Mononuclear cell (primary cell): ENCODE measurements around the gene PRR33. TPM values are rescaled to one million over a fixed set of nuclear protein-coding genes. Genes with fewer than 3 reads are reported as not detected.
"Not testable (repeated sequence)": the region's sequence is repeated elsewhere in the genome, so short reads cannot be mapped to it uniquely, and the experiment has no call there.

Source experiments
- H3K27me3 ChIP-seq: 2 replicates; pipeline ENCODE4 v1.6.0; 2011; ENCODE audit warnings: low read length, control low read depth; ENCODE audit not compliant: insufficient read depth
- H3K4me1 ChIP-seq: 2 replicates; pipeline ENCODE4 v1.5.1; 2011; ENCODE audit warnings: mild to moderate bottlenecking, low read length, control low read depth; ENCODE audit not compliant: insufficient read depth
- H3K4me3 ChIP-seq: 2 replicates; pipeline ENCODE4 v1.5.1; 2011; ENCODE audit warnings: mild to moderate bottlenecking, low read length, moderate library complexity
- H3K9me3 ChIP-seq: 2 replicates; pipeline ENCODE4 v1.5.1; 2011; ENCODE audit warnings: low read depth, mild to moderate bottlenecking, control low read depth, low read length
- total RNA-seq: library from RNA; depleted of rRNA; stranded (reverse); fragments of >200 nt; gene quantifications from one replicate; pipeline ENCODE4 v1.2.3, GENCODE V29; 2012

Gene PRR33
- total RNA-seq, 1 donor: not detected

GRCh38 chr11:1879941-1880720 lies 11.6 kb downstream of the PRR33 start:
- H3K27me3 ChIP-seq: no peaks in the 10 kb centered on the region
- H3K4me3 ChIP-seq: no peak overlapping the region
- no peaks in the 10 kb centered on the region for H3K9me3 ChIP-seq
- H3K4me1 ChIP-seq: peaks cover 53% of the 10 kb centered on the region

DNA sequence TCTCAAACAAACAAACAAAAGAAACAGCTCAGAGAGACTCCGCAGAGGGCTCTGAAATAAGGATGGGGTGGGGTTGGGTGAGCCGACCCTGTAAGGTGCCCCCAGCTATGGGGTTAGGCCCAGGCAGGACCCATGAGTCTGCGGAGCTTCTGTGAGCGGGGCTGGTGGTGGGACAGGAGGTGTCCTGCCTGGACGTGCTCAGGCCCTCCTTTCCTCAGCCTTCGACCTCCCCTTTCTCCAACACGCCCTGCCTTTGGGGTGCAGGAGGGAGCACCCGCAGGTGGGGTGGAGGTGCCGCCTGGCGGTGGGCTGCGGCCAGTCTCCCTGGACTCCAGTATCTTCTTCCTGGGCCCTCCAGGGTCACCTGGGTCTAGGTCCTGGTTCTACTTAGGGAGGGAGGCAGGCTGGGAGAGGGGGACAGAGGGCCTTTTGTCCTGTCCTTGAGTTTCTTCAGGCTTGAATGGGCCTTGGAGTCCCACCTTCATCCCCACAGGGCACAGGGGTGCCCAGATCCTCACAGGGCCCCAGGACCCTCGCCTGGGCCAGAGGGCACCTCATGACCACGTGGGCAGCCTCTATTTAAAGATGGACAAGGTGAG lies 12.3 kb downstream of the PRR33 start:
- Histone ChIP-seq H3K4me1 (peaks cover 58% of the 10 kb centered on the region), H3K4me3 (no peak overlapping the region), H3K9me3 (no peaks in the 10 kb centered on the region), H3K27me3 (no peaks in the 10 kb centered on the region)

DNA sequence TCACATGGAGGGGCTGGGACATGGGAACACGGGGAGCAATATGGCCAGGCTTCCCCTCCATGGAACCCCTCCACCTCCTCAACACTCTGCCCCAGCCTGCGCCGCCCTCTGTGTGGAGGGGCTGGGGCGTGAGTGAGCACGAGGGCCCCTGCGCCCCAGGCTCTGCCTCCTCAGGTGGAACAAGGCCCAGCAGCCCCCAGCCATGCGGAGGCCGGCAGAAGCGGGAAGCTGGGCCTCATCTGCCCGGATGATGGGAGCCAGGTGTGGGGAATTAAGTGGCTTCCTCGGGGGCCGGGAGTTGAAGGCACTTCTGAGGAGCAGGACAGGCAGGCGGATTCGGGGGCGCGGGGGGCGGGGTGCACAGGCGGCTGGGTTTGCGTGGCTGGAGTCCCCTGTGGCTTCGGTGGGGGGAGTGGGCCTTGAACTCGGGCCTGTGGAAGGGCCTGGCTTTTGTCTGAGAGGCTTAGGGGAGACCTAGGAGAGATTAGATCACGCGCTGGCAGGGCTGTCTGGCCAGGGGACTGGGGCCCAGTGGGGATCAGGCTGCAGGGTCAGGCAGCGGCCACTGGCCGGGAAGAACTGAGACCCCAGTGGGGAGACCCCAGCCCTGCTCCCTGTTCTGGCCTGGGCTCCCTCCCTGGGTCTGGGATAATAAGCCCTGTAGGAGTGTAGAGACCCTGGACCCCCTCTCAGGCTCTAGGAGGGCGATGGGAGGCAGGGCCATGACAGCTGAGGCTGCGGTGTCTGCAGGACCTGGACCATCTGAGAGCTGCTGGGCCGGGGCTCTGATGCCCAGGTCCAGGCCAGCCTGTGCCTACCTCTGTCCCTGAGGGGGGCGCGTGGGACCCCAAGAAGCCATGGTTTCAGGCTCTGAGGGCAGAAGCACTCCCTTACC lies 13.3 kb downstream of the PRR33 start:
- no peaks in the 10 kb centered on the region for H3K9me3 ChIP-seq
- H3K27me3 ChIP-seq: no peaks in the 10 kb centered on the region
- H3K4me3 ChIP-seq: no peak overlapping the region
- H3K4me1 ChIP-seq: peaks cover 58% of the 10 kb centered on the region

- no peak overlapping the region for H3K4me3 ChIP-seq
- H3K27me3 ChIP-seq: no peaks in the 10 kb centered on the region
- H3K9me3 ChIP-seq: no peaks in the 10 kb centered on the region
- H3K4me1 ChIP-seq: peaks cover 60% of the 10 kb centered on the region
Measured at GRCh38 chr11:1877211-1878136, 14.2 kb downstream of the PRR33 start.

DNA sequence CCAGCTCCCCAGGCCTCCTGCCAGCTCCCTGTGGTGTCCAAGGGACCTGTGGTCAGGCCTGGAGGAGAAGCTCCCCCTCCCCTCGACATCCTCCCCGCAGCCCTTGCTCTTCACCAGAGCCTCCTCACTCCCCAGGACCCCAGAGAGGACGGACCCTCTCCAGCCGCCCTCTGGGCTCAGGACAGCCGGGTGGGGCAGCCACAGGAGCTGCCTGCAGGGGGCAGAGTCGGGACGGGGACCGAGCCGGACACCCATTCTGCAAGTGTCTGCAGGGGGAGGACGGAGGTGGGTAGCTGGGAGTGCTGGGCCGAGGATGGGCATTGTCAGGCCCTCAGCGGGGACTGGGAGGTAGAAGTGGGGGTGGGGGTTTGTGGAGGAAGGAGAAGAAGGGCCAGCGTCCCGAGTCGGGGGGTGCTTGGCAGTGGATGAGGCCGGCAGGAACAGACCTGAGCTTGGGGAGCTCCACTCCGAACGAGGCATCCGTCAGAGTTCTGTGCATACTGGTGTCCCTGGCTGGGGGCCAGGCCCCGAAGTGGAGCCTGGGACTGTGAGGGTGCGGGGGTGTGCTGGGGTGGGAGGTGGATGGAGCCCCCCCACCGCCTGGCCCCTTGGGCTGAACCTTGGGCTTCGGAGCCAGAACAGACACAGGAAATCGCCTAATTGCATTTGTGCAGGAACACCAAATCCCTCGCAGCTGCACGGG lies 15.2 kb downstream of the PRR33 start:
- no peak overlapping the region for H3K4me3 ChIP-seq
- H3K4me1 ChIP-seq: peaks cover 60% of the 10 kb centered on the region
- H3K9me3 ChIP-seq: no peaks in the 10 kb centered on the region
- no peaks in the 10 kb centered on the region for H3K27me3 ChIP-seq

GRCh38 chr11:1875851-1876301 lies 15.8 kb downstream of the PRR33 start:
- not testable (repeated sequence) for H3K4me3 ChIP-seq, H3K9me3 ChIP-seq, H3K27me3 ChIP-seq
- peaks cover 60% of the 10 kb centered on the region for H3K4me1 ChIP-seq

DNA sequence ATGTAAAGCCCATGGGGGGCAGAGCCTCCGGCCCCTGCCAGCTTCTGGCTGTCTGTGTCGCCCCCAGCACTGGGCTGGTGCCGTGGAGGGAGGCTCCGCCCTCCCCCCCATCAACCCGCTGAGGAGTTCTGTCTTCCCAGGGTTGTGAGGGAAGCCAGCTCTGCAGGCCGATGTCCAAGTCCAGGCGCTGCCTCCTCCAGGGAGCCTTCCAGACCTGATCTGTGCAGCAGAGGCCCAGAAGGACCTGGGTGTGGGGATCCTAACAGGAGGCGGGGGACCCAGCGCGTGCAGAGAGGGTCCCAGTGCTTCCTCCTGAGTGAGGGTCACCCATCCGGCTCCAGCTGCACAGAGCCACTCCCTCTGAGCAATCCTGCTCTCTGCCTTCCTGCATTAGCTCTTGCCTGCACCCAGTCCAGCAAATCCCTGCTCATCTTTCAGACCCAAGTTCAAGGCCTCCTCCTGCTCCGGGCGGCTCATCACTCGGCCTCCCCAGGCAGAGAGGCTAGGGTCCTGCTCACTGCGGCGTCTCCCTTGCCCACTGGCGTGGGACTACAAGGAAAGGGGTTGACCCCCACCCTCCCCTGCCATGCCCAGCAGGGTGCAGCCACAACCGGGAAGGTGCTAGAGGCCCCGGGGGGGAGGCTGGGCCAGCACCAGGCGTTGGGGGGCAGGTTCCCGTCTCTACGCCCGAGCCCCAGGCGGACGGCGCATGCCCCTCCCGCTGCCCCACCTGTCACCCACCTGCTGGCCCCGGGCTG lies 16.4 kb downstream of the PRR33 start:
- H3K27me3 ChIP-seq: no peaks in the 10 kb centered on the region
- peaks cover 60% of the 10 kb centered on the region for H3K4me1 ChIP-seq
- no peaks in the 10 kb centered on the region for H3K9me3 ChIP-seq
- H3K4me3 ChIP-seq: no peak overlapping the region

GRCh38 chr11:1874441-1875092 lies 17.1 kb downstream of the PRR33 start:
- H3K27me3 ChIP-seq, H3K9me3 ChIP-seq, H3K4me3 ChIP-seq: not testable (repeated sequence)
- H3K4me1 ChIP-seq: peaks cover 60% of the 10 kb centered on the region

- H3K4me3 ChIP-seq, H3K9me3 ChIP-seq, H3K27me3 ChIP-seq: not testable (repeated sequence)
- peaks cover 63% of the 10 kb centered on the region for H3K4me1 ChIP-seq
Measured at GRCh38 chr11:1873813-1874150, 17.9 kb downstream of the PRR33 start.

GRCh38 chr11:1873048-1873812 lies 18.5 kb downstream of the PRR33 start:
- Histone ChIP-seq H3K4me1 (peaks cover 65% of the 10 kb centered on the region), H3K27me3 (no peaks in the 10 kb centered on the region), H3K4me3 (no peak overlapping the region), H3K9me3 (no peaks in the 10 kb centered on the region)

DNA sequence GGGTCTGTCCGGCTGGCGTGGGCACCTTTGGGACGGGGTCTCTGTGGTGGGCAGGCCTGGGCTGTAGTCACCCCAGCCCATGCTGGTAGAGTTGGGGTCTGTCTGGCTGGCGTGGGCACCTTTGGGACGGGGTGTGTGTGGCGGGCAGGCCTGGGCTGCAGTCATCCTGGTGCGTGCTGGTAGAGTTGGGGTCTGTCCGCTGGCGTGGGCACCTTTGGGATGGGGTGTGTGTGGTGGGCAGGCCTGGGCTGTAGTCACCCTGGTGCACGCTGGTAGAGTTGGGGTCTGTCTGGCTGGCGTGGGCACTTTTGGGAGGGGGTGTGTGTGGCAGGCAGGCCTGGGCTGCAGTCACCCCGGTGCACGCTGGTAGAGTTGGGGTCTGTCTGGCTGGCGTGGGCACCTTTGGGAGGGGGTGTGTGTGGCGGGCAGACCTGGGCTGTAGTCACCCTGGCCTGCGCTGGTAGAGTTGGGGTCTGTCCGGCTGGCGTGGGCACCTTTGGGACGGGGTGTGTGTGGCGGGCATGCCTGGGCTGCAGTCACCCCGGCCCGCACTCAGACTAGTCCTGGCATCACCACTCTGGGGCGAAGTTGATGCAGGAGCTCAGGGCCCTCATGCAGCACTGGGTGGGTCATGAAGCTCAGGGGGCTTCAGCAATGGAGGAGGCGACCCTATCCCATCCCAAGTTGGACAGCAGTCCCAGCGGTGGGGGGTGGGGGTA lies 19.3 kb downstream of the PRR33 start:
- H3K4me1 ChIP-seq: peaks cover 70% of the 10 kb centered on the region
- no peaks in the 10 kb centered on the region for H3K9me3 ChIP-seq
- H3K4me3 ChIP-seq: no peak overlapping the region
- H3K27me3 ChIP-seq: no peaks in the 10 kb centered on the region

DNA sequence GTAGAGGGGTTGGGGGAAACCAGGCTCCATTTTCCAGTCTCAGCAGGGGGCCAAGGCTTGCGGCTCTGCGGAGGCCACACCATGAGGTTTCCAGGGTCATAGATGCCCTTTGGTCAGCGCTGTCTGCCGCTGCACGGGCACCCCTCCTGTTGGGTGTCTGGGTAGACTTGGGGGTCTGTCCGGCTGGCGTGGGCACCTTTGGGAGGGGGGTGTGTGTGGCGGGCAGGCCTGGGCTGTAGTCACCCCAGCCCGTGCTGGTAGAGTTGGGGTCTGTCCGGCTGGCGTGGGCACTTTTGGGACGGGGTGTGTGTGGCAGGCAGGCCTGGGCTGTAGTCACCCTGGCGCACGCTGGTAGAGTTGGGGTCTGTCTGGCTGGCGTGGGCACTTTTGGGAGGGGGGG lies 20.2 kb downstream of the PRR33 start:
- H3K27me3 ChIP-seq: no peaks in the 10 kb centered on the region
- H3K9me3 ChIP-seq: no peaks in the 10 kb centered on the region
- no peak overlapping the region for H3K4me3 ChIP-seq
- peaks cover 67% of the 10 kb centered on the region for H3K4me1 ChIP-seq
